ENCODE results near the gene PTPRU.
"Not testable (repeated sequence)": the region's sequence is repeated elsewhere in the genome, so short reads cannot be mapped to it uniquely, and the experiment has no call there.

PTPRU gene

DNA sequence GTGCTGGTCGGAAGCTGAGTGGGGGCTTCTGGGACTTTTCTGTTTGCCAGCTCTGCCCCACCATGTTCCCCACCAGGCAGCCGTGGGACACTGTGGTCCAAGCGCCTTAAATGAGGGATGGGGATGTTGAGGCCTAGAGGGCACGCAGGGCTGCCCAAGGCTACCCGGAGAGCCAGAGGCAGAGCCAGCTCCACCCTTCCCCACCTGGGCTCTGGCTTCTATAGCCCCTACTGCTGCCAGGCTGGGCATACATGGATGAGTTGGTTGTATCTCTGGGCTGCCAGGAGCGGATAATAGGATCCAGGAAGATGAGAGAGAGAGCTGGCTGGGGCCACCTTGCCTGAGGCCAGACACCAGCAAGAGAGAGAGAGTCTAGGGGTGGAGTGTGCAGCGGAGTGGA lies 49.4 kb downstream of the PTPRU start:
- DNase-seq (ENCODE audit: low read depth in 1 of 2, low spot score in 1 of 2), result no peak

DNA sequence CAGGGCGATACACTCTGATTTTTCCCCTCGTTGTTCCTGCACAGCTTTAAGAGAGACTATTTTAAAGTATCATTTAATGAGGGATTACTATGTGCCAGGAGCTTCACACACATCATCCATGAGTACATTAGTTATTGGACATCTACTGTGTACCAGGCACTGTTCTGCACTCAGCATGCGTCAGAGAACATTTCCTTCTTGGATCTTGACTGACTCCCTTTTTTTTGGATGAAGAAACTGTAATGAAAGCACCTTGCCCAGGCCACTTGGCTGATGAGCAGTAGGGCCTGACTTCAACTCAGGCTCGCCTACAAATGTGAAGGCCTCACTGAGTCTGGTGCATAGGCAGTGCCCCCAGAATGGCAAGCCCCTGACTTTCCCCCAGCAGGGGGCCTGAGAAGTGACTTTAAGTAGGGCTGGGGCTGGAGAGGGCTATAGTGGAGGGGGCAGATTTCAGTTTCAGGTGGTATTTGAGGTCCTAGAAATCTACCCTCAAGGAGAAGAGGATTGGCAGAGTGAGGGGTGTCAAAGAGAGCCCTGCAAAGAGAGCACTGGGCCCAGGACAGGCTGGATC lies 50.0 kb downstream of the PTPRU start:
- DNase-seq (ENCODE audit: low read depth in 1 of 2, low spot score in 1 of 2), result no peak

DNA sequence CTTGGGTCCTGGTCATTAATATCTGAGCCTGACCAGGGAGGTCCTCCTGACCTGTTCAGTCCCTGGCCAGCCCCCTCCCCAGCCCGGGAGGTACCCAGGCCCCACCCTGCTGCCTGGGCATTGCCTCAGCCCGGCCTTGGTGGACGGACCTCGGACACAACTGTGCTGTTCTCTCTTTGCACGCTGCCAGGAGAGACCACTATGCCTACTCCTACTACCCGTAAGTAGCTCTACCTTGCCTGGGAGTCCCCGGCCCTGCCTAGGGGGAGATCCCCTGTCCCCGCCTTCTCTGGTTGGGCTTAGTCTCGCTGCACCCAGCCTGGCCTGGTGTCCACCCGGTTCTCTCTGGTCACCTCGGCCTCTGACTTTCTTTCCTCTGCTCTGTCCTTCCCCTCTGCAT lies 53.2 kb downstream of the PTPRU start:
- DNase-seq (ENCODE audit: low read depth in 1 of 2, low spot score in 1 of 2), result no peak

DNA sequence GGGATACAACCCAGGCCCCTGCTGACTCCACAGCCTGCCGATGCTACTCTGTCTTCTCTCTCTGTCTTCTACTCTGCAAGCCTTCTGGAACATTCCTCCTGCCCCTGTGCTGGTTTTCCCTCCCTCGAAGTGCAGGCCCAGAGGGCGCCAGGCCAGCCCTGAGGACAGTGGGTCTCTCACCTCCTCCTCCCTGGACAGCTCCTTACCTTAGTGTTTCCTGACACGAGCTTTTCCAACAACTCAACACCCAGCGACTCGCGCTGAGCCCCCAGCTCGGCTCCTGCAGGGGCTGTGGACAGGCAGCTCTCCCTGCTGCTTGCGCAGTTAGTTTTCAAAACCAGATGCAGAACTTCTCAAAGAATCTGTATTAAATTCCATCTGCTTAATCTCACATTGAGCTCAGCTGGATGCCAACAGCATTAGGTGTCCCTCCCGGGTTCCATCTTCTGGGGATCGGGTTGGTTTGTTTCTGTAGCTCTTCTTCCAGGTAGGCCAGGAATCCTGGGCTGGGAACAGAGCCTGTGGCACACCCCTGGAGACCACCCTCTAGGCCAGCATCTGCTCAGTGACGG lies 54.2 kb downstream of the PTPRU start:
- DNase-seq (ENCODE audit: low read depth in 1 of 2, low spot score in 1 of 2), result no peak

DNA sequence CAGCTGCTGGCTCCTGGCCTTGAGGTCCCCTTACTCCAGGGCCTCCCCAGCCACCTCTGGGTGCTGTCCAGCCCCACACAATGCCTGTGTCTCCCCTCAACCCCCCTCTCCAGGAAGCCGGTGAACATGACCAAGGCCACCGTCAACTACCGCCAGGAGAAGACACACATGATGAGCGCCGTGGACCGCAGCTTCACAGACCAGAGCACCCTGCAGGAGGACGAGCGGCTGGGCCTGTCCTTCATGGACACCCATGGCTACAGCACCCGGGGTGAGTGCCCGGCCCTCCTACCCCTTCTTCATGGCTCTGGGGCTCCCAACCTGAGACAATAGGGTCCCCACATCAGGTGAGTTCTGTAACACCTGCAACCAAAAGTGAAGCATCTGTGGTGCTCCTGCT lies 55.4 kb downstream of the PTPRU start:
- DNase-seq (ENCODE audit: low read depth in 1 of 2, low spot score in 1 of 2), result no peak

DNA sequence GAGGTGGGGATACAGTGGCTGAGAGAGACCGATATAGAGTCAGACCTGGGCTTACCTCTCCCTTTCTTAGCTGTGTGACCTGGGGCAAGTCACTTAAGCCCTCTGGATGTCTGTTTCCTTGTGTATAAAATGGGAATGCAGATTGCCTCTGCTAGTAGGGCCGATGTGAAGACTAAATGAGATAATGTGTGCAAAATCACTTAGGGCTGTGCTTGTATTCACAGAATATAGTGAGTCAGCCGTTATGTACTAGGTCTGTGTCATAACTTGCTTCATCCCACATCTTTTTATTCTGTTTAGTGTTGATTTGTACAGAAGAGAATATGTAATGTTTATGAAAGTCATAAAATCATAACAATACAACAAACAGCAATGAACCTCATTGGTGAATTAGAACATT lies 56.0 kb downstream of the PTPRU start:
- DNase-seq (ENCODE audit: low read depth in 1 of 2, low spot score in 1 of 2), result no peak

DNA sequence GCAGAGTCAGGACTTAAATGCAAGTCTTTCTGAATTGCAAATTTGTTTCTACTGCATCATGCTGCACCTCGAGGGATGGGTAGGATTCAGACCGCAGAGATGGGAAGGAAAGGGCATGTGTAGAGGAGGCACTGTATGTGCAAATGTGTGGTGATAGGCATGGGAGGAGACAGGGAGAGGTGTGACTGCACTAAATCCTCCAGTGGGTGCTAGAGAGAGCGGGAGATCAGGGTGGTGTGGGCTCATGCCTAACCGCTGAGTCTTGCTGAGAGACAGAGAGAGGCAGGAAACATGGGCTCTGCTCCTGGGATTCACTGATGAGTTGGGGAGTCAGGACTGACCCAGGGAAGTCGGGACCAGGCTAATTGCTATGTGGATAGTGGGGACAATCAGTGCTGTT lies 61.1 kb downstream of the PTPRU start:
- no peak for DNase-seq (ENCODE audit: low read depth in 1 of 2, low spot score in 1 of 2)

DNA sequence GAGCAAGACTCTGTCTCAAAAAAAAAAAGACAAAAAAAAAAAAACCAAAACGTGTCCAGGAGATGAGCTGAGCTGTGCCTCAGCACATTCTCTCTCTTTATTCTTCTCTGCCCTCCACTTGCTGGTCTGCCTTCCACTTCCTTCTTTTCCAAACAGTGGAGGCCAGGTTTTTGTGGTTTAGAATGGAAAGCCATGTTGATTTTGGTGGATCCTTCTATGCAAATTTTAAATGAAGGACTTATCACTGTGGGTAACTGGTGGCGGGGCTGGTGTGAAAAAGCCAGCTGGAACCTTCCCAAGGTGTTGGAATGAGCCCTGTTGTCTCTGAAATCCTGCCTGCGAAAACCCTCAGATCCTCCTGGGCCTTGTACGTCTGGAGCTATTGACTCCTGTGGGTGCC lies 61.9 kb downstream of the PTPRU start:
- no peak for DNase-seq (ENCODE audit: low read depth in 1 of 2, low spot score in 1 of 2)

DNA sequence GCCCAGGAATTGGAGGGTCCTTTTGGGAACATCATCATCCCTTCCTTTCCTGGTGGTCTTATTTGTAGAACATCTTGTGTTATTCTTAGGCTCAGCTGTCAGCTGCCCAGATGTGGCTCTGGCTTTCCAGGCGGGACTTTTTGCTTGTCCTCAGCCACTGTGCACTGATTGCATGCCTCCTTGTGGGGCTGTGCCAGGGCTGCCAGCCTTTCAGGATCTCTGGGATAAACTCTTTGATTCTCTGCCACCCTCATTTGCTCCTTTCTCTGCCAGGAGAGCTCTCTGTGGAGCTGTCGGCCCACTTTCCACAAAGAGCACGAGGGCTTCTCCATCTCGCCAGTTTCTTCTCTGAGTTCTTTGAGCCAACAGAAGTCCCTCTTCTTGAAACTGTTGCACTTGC lies 63.1 kb downstream of the PTPRU start:
- no peak for DNase-seq (ENCODE audit: low read depth in 1 of 2, low spot score in 1 of 2)

DNA sequence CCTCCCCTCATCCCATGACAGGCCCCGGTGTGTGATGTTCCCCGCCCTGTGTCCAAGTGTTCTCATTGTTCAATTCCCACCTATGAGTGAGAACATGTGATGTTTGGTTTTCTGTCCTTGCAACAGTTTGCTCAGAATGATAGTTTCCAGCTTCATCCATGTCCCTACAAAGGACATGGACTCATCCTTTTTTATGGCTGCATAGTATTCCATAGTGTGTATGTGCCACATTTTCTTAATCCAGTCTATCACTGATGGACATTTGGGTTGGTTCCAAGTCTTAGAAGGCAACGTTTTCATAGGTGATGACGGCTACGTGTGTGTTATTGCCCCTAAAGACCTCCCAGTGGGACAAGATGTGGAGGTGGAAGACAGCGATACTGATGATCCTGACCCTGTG lies 65.4 kb downstream of the PTPRU start:
- DNase-seq (ENCODE audit: low read depth in 1 of 2, low spot score in 1 of 2), result not testable (repeated sequence)

DNA sequence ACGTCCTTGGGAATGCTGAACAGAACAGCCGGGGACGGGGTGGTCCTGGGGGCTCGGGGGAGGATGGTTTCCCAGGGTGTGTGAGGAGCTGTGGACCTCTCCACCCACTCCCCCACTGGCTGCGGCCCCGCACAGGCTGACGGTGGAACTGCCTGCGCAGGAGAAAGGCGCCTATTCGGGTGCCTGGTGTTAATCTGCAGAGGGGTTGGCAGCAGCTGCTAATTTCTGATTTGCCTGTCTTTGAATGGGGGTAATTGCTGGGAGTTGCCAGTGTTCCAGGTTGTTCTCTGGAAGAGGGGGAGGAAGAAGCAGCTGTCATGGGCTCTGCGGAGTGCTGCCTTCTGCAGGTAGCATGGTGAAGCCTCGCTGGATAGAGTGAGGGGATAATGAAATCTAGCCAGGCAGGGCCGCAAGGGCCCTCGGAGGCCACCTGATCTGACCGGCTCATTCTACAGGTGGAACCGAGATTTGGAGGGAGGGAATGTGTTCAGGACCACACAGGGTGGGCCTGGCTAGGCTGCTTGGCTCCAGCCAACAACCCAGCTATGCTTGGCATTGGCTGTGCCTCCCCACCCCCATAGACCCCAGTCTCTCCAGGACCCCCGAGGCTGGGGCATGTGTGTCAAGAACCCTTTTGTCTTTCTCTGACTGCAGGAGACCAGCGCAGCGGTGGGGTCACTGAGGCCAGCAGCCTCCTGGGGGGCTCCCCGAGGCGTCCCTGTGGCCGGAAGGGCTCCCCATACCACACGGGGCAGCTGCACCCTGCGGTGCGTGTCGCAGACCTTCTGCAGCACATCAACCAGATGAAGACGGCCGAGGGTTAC lies 67.1 kb downstream of the PTPRU start:
- DNase-seq (ENCODE audit: low read depth in 1 of 2, low spot score in 1 of 2), result no peak

DNA sequence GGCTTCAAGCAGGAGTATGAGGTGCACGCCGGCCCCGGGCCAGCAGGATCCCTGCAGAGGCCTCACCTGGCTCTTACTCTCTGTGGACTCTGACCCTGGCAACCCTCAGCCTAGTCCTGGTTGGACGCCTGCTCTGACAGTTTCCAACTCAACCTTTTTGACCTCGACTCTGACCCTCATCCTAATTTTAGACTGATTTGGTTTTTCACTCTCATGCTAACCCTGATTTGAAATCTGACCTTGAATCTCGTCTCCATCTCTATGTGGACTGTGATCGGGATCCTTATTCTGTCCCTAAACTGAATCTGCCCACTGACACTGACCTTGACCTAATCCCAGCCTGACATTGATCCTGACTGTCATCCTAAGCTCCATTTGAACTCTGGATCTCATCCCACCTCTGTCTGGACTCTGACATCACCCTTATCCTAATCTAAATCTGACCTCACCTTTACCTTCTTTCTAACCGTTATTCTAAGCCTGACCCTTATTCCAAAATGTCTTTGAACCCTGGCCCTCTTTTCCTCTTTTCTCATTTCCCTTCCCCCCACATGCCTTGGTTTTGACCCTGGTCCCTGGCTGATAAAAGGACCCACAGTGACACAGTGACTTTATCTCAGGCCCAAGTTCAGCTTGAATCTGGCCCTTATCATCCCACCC lies 67.8 kb downstream of the PTPRU start:
- DNase-seq (ENCODE audit: low read depth in 1 of 2, low spot score in 1 of 2), result no peak

DNA sequence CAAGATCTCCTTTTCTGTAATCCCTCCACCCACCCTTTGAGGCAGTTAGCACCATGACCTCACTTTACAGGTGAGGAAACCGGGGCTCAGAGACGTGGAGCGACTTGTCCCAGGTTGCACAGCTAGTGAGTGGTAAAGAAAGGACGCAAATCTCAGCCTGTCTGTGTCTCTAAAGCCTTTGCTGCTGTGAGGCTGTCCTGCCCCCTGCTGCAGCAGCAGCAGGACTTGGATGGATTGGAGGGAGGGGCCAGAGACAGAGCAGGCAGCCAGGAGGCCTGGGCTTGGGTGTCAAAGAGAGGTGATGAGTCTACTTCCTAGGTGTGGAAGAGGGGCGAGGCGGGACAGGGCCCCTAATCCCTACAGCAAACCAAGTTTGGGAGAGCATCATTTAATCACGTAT lies 69.6 kb downstream of the PTPRU start:
- no peak for DNase-seq (ENCODE audit: low read depth in 1 of 2, low spot score in 1 of 2)

DNA sequence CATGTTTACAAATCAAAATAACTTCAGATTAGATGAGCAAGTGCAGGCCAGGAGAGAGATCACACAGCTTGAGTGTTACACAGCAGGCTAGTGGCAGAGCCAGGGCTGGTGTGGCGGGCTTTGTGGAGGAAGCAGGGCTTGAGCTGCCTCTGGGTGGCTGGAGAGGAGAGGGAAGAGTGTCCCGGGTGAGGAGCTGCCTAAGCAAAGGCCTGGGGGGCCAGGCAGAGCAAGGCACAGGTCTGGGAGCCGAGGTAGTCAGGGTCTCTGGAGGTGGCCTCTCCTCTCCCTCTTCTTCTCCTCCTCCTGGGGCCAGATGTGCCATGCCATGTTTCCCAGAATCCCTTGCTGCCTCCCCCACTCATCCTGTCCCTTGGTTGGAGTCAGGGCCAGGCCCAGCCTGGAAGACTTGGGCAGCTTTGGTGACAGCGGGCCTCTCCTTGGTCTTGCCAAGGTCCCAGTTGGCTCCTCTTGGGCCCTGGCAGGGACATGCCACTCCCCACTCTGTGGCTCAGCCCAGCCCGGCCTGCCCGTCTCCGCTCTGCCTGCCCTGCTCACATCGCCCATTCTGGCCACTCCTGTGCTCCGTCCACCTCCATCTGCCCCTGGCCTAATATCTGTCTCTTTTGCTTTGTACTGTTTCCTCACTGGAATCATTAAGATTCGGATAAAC lies 70.3 kb downstream of the PTPRU start:
- no peak for DNase-seq (ENCODE audit: low read depth in 1 of 2, low spot score in 1 of 2)

DNA sequence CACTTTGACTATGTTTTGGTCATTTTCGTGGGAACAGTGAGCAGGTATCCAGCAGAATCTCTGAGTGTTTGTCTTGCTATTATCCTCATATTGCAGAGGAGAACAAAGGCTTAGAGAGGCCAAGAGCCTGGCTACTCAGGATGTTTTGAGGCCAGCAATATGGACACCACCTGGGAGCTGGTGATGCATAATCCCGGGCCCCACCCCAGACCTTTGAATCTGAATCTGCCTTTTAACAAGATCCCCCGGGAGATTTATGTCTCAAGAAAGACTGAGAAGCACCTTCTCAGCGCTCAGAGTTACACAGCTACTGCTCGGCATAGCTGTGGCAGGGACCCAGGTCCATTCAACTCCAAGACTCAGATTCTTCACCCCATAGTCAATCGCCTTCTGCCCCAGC lies 72.8 kb downstream of the PTPRU start:
- DNase-seq (ENCODE audit: low read depth in 1 of 2, low spot score in 1 of 2), result no peak

DNA sequence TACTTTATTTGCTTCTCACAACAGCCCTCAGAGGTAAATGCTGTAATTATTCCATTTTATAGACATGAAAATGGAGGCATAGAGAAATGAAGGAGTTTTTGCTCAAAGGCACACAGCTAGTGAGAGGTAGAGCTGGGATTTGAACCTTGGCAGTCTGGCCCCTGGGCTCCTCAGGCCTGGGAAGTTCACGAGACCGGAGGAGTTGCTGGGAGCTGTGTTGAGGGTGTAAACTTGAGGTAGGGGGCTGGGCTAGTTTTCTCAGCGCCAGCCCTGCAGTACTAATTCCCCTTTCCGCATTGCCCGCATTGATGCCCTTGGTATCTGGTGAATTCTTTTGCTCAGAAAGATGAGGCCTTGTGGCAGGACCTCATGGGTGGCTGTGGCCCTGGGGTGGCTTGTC lies 73.3 kb downstream of the PTPRU start:
- DNase-seq (ENCODE audit: low read depth in 1 of 2, low spot score in 1 of 2), result no peak

DNA sequence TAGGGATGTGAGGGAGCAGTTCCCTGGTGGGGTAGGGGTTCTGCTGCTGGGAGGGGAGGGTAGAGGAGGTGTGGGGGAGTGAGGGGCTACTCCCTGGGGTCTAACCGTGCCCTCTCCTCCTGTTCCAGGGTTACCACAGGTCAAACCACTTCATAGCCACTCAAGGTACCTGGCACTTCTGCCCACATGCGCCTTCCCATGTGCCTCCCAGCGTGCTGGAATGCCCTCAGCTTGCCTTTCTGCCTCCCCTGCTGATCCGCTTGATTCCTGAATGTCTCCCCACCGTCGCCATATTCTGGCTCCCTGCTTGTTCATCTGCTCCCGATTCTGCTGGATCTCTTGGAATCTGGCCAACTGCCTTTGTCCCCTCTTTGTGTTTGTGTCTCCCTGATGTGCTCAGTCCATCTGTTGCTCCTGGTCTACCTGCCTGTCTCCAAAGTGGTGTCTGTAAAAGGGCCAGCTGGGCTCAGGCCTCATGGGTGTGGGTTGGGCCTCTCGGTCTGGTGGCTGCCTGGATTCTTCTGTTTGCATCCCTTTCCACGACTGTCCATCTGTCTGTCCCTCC lies 74.4 kb downstream of the PTPRU start:
- no peak for DNase-seq (ENCODE audit: low read depth in 1 of 2, low spot score in 1 of 2)

DNA sequence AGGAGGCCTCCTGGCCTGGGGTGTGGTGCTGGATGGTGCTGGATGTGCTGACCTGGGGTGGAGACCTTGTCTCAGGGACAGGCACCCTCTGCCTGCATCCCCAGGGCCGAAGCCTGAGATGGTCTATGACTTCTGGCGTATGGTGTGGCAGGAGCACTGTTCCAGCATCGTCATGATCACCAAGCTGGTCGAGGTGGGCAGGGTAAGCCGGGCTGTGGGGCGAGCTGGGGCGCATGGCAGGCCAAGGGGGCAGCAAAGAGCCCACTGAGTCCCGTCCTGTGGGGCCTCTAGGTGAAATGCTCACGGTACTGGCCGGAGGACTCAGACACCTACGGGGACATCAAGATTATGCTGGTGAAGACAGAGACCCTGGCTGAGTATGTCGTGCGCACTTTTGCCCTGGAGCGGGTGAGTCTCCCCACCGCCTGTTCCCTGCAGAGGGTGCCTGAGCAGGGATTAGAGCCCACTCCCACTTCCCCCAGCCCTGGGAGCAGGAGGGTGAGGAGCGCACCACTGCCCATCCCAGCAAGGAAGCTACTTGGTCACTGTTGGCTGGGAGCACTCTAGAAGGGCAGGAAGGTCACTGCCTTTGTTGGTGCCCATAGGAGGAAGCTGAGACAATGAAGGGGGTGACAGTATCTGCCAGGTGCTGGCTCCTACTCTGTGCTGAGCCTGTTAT lies 75.2 kb downstream of the PTPRU start:
- DNase-seq (ENCODE audit: low read depth in 1 of 2, low spot score in 1 of 2), result no peak

DNA sequence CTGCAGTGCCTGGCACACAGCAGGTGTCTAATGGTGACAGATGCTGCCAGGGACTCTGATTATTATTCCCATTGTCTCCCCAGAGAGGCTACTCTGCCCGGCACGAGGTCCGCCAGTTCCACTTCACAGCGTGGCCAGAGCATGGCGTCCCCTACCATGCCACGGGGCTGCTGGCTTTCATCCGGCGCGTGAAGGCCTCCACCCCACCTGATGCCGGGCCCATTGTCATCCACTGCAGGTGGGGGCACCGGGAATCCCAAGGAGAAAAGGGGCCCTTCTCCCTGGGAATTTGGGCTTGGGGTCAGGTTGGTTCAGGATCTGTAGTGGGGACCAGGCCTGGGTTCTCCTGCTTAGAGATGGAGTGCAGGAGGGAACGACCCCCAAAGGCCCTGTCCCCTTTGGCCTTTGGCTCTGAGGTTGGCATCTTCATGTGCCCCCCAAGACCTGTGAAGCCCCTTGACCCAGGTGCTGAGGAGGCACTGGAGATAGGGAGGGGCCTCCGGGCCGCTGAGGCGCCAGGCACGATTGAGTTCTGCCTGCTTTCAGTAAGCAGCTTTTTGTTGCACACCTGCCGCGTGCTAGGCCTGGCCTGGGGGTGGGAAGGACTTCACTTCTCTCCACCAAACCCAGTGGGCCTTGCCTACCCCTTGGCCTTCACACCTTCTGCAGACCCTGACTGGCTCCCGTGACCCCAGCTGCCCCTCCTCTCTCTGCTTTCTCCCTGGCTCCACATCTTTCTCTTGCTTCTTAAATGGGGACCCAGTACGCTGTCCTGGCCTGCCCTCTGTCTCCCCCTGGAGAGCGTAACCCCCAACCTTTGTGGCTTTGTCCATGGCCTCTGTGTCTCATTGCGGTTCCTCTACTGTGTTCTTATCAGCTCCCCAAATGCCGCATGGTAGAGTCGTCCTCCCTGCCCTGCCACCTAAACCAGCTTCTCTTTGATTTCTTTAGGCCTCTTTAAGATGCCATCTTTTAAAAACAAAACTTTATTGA lies 76.4 kb downstream of the PTPRU start:
- DNase-seq (ENCODE audit: low read depth in 1 of 2, low spot score in 1 of 2), result no peak

DNA sequence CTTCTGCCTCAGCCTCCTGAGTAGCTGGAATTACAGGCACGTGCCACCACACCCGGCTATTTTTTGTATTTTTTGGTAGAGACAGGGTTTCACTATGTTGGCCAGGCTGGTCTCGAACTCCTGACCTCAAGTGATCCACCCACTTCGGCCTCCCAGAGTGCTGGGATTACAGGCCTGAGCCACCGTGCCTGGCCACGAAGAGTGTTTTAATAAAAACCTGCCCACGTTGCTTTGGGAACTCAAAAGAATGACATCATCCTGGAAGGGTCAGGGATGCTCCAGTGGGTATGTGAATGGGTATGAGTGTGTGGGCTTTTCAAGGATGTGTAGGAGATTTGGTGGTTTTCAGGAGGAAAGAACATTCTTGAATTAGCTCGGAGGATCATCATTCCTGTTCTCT lies 78.4 kb downstream of the PTPRU start:
- not testable (repeated sequence) for DNase-seq (ENCODE audit: low read depth in 1 of 2, low spot score in 1 of 2)

Measured in activated T-helper 1 cell treated with anti-CD3 and anti-CD28 coated beads, Interleukin-2, amount 50 U/mL, for 16 hours (primary cell).